IPS DF 4.7 (cell line): ENCODE results near the gene SCD.

Experiments used
- DNase-seq: peaks from one replicate; pipeline ENCODE4 v3.0.0-alpha.2; 2013; ENCODE audit warnings: low spot score; ENCODE audit errors: extremely low read depth

Gene SCD

DNA sequence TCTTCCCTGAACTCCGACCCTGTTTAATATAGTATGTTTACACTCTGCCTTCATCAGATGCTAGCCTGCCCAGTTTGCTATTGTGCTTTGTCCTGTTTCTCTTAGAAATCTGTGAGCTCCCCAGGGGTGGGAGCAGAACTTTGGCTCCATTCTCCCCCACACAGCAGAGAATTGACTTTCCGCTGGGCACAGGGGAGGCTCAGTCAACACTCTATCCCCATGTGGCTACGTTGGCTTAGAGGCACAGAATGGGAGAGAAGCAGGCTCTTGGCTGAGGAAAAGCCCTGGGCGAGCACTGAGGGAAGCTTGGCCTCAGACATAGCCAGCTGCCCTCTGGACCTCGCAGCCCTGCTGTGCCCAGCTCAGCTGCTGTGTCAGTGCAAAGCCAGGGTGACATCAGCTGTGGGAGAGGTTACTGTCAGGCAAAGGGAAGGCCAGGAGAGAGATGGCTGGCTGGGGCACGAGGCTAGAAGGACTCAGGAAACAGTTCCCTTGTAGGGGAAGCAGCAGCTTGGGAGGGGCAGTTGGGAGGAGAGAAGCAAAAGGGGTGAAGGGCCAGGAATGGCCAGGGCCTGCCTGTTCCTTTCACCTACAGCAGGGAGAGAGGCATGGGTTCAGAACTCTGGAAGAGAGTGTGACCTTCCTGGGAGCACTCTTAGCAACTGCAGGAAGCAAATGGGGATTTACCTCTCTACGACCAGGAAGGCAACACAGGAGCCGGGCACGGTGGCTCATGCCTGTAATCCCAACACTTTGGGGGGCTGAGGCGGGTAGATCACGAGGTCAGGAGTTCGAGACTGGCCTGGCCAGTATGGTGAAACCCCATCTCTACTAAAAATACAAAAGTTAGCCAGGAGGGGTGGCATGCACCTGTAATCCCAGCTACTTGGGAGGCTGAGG lies 5.8 kb upstream of the SCD start:
- no peak for DNase-seq

DNA sequence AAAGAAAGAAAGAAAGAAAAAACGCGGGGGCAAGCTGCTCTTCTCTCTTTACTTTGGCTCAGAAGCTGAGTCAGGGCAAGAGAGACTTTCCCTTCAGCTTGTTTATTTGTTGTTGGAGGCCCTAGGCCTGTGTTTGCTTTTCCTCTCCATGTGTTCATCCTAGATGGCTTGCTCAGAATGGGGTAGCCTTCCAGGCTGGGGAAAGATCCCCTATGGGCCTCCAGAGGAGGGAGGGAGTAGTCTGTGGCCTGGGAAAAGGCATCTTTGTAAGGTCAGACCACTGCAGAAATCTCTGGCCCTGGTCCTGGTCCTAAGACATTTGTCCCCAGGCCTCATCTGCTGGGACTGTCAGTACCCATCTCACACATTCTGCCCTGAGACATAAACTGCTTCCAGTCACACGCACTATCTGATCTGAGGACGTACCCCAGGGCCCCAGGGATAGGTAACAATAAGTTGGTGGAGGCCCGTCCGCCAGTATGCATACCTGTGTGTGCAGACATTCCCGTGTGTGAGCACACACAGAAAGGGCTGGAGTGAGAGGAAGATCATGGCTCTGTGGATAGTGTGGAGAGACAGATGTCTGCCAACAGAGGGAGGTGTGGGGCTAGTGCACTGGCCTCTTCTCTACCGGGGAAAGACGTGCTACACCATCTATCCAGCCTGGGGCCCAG lies 4.9 kb upstream of the SCD start:
- DNase-seq: no peak

DNA sequence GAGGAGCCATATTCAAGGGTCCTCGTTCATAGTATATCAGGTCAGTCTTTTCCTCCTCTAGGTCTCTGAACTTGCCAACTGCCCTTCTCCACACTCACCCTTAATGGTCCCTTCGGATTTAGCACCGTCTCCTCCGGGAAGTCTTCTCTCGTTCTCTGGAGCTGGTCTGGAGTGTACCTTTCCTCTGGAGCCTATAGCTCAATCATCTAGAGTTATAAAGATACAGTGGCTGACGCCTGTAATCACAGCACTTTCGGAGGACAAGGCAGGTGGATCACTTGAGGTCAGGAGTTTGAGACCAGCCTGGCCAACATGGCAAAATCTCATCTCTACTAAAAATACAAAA lies 4.4 kb upstream of the SCD start:
- DNase-seq: no peak

DNA sequence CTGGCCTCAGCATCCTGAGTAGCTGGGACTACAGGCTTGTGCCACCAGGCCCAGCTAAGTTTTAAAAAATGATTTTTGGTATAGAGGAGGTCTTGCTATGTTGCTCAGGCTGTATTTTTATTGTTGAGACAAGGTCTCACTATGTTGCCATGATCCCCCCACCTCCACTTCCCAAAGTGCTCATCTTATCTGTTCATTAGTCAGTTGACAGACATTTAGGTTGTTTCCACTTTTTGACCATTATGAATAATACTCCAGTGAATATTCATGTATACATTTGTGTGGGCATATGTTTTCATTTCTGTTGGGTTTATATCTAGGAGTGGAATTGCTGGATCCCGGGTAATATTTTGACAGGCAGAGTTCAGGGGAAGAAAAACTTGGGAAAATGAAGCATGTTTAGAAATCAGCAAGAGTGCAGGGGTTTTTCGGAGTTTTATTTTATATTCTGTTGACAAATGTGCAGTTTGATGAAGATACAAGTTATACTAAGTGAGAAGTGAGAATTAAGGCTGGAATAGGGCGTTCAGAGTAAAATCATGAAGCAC lies 2.7 kb upstream of the SCD start:
- DNase-seq: no peak

DNA sequence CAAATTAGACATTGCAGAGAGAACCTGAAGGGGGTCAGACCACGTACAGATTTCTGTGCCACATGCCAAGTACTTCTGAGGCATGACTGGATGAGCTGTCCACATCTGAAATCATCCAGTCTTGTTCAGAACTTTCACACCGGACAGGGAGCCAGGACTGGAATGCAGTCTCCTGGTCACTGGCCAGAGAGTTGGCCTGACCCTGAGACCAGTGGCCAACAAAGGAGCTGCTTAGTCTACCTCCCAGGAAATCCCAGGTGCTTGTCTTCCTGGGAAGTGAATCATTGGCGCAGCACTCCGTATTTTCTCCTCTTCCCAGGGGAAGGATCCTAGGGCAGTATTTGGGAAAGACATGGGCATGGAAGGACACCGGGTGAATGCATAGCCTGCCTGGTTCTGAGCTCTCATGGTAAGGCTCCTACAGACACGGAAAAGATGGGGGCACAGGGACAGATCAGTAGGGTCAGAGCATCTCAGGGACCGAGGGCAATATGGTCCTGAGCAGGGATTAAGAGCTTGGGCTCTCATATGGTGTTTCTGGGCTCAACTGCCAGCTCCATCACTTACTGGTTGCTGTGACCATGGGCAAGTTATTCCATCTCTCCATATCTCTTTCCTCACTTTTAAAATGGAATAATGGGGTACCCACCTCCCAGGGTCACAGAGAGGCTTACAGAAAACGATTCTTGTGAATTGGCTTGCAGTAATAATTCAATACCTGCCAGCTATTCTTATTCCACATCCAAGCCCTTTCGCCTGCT lies 1.3 kb upstream of the SCD start:
- DNase-seq: no peak

DNA sequence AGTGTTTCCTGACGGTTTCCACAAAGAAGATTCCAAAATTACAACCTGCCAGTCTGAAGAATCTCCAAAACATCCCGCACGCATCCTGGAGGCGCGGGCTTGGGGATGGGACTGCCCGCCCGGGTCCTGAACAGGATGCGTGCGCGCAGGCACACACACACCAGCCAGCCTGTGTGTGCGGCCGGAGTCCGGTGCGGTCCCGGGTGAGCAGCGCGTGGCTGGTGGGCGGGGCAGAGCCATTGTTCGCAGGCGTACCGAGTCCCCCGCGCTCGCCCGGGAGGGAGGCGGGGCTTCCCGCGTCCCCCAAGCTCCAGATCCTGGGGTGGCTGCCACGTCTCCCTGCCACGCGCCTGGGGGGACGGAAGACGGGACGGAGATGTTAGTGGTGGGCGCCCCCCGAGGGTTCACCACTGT lies 675 bp upstream of the SCD start:
- no peak for DNase-seq

DNA sequence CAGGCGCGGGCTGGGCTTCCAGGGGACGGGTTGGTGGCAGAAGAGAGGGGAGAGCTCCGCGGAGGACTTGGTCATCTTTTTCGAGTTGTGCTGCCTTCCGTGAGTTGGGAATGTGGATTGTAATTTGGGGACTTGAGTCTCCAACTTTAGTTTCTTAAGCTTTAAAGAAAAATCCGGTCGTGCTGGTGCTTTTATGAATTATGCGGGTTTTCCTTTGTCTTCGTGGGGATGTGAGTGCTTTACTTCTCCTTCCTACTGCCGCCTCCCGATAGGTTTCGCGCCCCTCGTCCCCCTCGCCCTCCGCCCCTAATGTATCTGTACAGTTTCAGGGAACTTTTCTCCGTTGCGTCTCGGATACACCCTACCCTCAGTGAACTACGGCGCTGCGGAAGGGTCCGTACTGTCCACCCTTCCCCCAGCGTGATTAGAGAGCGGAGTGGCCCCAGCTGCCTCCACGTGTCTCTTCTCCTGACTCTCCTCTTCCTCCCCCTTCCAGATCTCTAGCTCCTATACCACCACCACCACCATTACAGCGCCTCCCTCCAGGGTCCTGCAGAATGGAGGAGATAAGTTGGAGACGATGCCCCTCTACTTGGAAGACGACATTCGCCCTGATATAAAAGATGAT lies 649 bp downstream of the SCD start:
- DNase-seq: no peak

DNA sequence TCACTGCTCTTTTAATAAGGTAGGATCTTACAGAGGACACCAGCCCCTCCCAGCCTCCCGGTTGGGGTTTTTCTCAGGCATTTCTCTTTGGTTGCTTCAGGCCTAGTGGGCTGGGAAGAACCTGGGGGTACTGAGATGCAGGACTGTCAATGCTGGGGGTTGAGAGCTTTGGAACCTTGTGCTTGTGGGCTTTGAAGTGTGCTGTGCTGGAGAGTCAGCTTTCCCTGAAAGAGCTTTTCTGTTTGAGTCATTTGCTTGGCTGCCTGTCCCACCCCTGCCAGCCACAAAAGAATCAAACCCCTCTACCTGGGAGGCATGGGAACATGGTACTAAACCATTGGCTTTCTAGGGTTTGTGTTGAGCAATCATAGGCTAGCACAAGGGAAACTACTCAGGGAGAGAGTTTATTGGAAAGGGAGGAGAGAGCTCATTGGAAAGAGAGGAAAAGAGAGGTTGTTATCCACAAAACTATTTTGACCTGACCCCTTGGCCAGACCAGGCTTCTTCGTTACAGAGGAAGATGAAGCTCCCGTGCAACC lies 1.4 kb downstream of the SCD start:
- DNase-seq: no peak

DNA sequence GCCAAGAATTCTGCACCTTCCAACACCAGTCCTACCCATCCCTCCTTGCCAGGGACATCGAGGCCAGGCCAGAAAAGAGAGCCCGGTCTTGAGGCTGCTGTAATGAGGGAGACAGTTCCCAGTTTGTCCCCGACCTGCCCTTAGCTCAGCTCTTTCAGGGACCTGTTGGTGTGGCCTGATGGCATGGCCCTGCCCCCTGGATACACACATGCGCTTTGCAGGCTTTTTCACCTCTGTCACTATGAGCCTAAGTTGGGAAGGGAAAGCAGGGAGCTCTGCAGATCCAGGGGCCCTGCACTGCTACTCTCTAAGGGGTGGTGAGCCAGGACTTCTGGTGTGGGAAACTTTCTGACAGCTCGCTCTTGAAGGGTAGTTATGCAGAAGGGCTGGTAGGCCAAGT lies 2.1 kb downstream of the SCD start:
- no peak for DNase-seq

DNA sequence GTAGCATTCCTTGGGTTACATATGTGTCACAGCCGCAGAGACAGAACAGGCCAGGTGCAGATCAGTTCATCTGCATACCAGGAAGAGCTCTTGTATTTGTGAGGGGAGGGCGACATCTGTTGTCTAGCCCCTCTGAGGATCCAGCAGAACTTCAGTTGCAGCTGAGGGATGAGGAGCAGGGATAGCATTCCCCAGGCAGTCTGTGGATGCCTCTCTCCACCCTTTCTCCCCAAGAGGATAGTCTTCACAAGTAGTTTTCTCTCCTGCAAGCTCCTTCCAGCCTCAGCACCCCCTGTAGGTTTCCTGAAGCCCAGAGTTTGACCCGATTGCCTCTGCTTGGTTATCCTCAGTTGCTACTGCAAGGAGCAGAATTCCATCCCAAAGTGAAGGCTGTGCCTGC lies 2.6 kb downstream of the SCD start:
- DNase-seq: no peak

DNA sequence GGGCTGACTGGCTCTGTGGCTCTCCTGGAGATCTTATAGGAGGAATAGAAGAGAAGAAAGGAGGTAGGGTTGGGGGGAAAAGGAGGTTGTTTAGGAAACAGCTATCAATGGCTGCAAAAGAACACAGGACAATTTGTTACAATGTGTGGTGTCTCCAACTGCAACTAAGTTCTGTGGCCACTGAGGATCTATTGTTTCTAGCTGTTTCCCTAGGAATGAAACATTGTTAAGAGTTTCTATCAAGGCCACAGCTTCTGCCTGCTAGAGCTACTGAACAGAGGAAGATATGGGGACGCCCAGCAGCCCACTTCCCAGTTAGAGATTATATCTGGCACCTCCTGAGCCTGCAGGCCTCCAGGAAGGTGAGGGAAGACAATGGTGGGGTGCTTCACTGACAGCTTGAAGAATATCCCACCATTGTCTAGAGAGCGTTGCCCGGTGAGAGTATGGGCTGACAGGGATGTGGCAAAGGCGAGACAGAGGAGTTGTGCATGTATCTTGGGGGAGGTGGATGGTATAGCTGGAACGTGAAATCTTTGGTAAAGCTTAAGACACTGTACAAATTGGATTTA lies 4.0 kb downstream of the SCD start:
- no peak for DNase-seq

DNA sequence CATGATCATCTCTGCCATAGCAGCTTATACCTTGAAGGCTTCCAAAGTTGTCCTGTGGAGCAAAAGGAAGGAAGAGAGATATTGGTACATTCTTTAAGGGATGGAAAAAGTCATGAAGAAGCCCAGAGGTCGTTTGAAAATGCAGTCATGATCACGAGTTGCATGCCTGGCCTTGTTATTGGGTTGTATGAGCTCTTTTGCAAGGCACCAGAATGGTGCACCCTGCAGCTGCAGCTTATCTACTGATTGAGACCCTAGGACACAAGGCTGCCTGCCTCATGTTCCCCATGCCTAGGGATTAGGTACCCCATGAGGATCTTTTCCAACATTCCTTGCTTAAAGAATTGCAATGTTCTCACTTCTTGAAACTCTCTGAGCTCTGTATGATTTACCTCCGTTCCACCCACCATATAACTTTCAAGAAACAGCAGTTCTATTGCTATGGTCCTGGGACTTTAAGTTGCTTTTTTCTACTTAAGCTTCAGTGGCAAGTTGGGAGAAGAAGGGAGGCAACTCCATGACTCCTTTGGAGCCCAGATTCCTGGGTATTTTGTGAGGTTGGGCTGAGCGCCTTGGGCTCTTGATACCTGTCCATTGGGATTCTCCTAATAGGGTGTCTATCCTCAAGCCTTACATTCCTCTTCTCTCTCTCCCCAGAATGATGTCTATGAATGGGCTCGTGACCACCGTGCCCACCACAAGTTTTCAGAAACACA lies 6.9 kb downstream of the SCD start:
- no peak for DNase-seq

DNA sequence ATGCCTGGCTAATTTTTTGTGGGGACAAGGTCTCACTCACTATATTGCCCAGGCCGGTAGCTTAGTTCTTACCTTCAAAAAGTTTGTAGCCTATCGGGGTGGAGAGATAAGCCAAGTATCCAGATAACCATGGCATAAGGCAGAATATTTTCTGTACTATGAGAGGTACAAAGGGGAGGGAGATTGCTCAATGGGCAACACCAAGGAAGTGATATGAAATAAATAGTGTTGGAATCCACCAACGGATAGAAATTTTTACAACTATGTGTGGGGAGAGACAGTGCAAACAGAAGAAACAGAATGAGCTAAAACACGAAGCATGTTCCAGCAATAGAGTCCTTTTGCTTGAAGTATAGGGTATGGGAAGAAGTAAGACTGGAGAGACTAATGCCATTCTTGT lies 8.1 kb downstream of the SCD start:
- no peak for DNase-seq

DNA sequence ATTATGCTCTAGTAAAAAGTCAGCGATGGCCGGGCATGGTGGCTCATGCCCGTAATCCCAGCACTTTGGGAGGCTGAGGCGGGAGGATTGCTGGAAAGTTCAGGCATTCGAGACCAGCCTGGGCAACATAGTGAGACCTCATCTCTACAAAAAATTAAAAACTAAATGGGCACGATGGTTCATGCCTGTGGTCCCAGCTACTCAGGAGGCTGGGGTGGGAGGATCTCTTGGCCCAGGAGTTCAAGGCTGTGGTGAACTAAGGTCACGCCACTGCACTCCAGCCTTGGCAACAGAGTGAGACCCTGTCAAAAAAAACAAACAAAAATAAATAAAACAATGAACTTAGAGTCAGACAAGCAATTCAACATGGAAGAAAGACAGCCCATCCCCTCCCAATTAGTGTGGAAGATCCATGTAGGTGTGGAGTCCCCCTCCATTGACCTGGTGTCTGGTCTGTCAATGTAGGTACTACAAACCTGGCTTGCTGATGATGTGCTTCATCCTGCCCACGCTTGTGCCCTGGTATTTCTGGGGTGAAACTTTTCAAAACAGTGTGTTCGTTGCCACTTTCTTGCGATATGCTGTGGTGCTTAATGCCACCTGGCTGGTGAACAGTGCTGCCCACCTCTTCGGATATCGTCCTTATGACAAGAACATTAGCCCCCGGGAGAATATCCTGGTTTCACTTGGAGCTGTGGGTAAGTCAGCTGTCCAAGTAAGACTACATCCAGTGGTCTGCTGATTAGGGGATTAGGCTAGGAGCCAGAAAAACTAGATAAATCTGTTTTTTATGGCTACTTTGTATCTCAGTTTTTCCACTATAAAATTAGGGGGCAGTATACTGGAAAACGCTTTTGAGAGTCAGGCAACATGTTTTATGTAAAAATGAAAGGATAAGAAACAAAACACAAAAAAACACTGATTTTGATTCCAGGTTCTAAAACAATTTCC lies 9.3 kb downstream of the SCD start:
- no peak for DNase-seq

DNA sequence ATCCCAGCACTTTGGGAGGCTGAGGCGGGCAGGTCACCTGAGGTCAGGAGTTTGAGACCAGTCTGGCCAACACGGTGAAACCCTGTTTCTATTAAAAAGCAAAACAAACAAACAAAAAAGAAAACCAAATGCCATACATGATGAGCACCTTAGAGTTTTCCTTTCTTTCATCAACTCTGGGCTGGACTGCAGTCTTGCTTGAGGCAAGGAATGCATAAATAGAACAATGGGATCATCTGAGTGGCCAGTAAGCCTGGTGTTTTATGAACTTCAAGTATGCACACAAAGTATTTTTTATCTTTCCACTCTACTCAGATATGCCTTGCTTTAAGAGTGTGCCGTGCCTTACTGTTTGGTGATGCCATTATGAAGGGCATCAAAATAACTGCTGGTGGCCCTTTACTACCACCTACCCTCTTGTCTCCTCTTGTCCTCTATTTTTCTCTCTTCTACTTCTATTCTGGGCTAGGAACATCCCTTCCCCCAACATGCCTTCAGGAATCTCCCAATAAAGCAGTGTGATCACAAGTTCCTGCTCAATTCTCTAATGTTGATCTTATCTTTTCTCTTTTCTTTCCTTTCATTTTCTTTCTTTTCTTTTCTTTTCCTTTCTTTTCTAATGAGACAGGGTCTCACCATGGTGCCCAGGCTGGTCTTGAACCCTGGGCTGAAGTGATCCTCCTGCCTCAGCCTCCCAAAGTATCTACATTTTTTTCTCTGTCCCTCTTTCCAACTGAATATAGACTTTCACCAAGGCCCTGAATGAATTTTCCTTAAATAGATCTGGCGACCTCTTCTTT lies 10.2 kb downstream of the SCD start:
- DNase-seq: no peak

DNA sequence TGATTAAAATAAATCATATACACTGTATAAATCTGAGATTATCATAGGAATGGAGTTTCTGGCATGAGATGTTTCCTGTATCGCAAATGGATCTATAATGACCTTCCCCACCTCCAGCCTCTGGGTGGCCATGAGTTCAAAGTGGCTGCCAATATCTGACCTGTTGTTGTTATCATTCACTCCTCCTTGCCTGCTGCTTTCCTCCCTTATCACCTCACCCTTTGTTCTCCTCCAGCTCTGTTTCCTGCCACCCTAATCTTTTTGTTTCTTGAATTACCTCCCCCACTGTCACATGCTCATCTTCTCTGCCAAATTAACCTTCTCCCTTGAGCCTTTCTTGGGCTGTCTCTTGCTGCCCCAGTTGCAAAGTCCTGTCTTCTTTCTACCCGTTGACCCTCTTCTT lies 12.0 kb downstream of the SCD start:
- no peak for DNase-seq

DNA sequence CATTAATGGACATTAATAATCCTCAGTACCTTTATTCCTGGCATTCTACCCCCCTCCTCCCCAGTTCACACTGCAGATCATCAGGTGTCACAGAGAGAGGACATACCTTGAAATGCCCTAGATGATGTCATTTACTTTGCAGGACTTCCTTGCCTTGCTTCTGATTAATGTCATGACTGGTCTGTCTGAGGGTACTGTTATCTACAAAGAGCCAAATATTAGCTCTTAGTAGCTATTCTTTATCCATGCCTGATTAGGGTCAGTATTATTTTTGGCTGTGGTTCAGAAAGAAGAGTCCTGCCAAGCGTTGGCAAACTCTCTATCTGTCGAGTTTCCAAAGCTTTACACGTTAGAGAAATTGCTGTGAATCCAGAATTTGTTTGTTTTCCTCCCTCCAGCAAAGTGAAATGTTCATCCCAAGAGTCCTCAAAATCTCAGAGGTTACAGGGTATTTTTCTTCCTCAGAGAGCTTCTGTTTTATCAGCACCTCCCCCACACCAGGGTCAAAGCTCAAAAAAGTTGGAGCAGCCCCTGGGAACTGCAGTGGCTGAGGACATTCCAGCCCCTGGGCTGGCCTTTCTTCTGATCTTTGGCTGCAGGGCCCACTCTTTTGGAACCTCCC lies 12.6 kb downstream of the SCD start:
- no peak for DNase-seq

DNA sequence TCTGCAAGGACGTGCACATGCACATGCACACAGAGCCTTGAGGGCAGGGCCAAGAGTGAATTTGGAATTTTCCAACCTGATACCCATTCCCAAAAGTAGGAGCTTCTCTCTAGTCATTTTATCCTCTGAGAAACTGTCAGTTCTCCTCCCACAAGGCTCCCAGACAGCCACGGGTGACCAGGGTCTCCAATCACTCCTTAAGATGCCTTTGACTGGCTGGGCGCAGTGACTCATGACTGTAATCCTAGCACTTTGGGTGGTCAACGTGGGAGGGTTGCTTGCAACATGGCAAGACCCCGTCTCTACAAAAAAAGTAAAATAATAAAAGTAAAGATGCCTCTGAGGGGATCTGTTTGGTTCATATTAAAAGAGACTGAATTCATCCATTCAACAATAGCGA lies 13.2 kb downstream of the SCD start:
- no peak for DNase-seq
